CD4-positive, CD25-positive, alpha-beta regulatory T cell (primary cell): ENCODE measurements around the gene PHKG2. TPM values are rescaled to one million over a fixed set of nuclear protein-coding genes. Genes with fewer than 3 reads are reported as not detected.

ENCODE experiments used
- ATAC-seq, 2 donors: fragments of 150-1000 bp; cut with Tn5 transposase; one replicate each; pipeline ENCODE4 v1.10.0; 2021; ENCODE audit warnings: low read depth in 2 of 2, moderate number of reproducible peaks in 2 of 2, moderate library complexity in 1 of 2
- DNase-seq, 3 donors: peaks; one replicate each; pipeline versions ENCODE4 v3.0.0 to v3.0.0-alpha.2; 2012 to 2022; ENCODE audit warnings: mixed read lengths in 1 of 3
- H3K27ac ChIP-seq: one replicate; pipeline ENCODE4 v1.7.0; 2013; ENCODE audit warnings: mild to moderate bottlenecking, low read length; ENCODE audit not compliant: insufficient read depth, poor library complexity, severe bottlenecking
- H3K27me3 ChIP-seq: one replicate; pipeline ENCODE4 v1.7.0; 2013; ENCODE audit warnings: low read length; ENCODE audit not compliant: control insufficient read depth, insufficient read depth
- H3K36me3 ChIP-seq: one replicate; pipeline ENCODE4 v1.7.0; 2013; ENCODE audit warnings: mild to moderate bottlenecking, low read length, moderate library complexity; ENCODE audit not compliant: control insufficient read depth, insufficient read depth
- H3K4me1 ChIP-seq: 2 replicates; pipeline ENCODE4 v1.7.0; 2013; ENCODE audit warnings: mild to moderate bottlenecking, low read length; ENCODE audit not compliant: insufficient read depth, control insufficient read depth, poor library complexity, severe bottlenecking
- H3K4me3 ChIP-seq: one replicate; pipeline ENCODE4 v1.7.0; 2013; ENCODE audit warnings: low read depth, mild to moderate bottlenecking, low read length, moderate library complexity
- H3K9me3 ChIP-seq, 2 experiments: 1 replicate in 1 of 2; 2 replicates in 1 of 2; pipeline ENCODE4 v1.7.0; 2013; ENCODE audit warnings: low read length in 2 of 2, mild to moderate bottlenecking in 1 of 2, moderate library complexity in 1 of 2; ENCODE audit not compliant: control insufficient read depth in 2 of 2
- H3K27ac Mint-ChIP-seq, 3 donors: one replicate each; pipeline ENCODE4 v1.8.0; 2020 to 2022; ENCODE audit warnings: mild to moderate bottlenecking in 3 of 3, mixed read lengths in 3 of 3, moderate library complexity in 2 of 3
- H3K27me3 Mint-ChIP-seq: one replicate; pipeline ENCODE4 v1.8.0; 2022; ENCODE audit warnings: mild to moderate bottlenecking, mixed read lengths
- H3K36me3 Mint-ChIP-seq: one replicate; pipeline ENCODE4 v1.8.0; 2020; ENCODE audit warnings: mixed read lengths
- H3K4me1 Mint-ChIP-seq, 4 donors: one replicate each; pipeline ENCODE4 v1.8.0; 2020 to 2022; ENCODE audit warnings: mixed read lengths in 4 of 4, mild to moderate bottlenecking in 1 of 4
- H3K4me3 Mint-ChIP-seq, 4 donors: one replicate each; pipeline ENCODE4 v1.8.0; 2020 to 2022; ENCODE audit warnings: mild to moderate bottlenecking in 4 of 4, mixed read lengths in 4 of 4, moderate library complexity in 3 of 4
- H3K9me3 Mint-ChIP-seq, 7 donors: one replicate each; pipeline ENCODE4 v1.8.0; 2020 to 2022; ENCODE audit warnings: mixed read lengths in 7 of 7, mild to moderate bottlenecking in 3 of 7, moderate library complexity in 2 of 7
- polyA plus RNA-seq, 4 donors: library from polyadenylated mRNA; unstranded; fragments of 300-500 nt; fragmentation: Illumina TruSeq; gene quantifications; one replicate each; pipeline ENCODE4 v1.2.3, GENCODE V29; 2021
- total RNA-seq: library from RNA; stranded (reverse); gene quantifications from one replicate; pipeline ENCODE4 v1.2.3, GENCODE V29; 2022

The PHKG2 gene
- total and polyA plus RNA-seq, 5 donors from 2014 or later = 39.5 to 48.5 (median 43.9) TPM

GRCh38 chr16:30750876-30751465, 2.7 kb downstream of the PHKG2 start:
- H3K4me1 ChIP-seq = peaks cover 9% of the 10 kb centered on the region
- no peaks in the 10 kb centered on the region for H3K9me3 Mint-ChIP-seq
- H3K27me3 ChIP-seq = no peaks in the 10 kb centered on the region
- H3K27ac Mint-ChIP-seq = peak overlapping the region in 1 of 3 donors; percentile 58
- no peak for DNase-seq
- no peaks in the 10 kb centered on the region for H3K9me3 ChIP-seq
- no peaks in the 10 kb centered on the region for H3K27me3 Mint-ChIP-seq
- no peak for ATAC-seq
- peaks cover 26% of the 10 kb centered on the region for H3K36me3 Mint-ChIP-seq
- H3K4me3 Mint-ChIP-seq = peak overlapping the region; percentile 22 to 94 (median 85)
- H3K27ac ChIP-seq = no peak overlapping the region
- H3K4me1 Mint-ChIP-seq = peaks cover 5 to 32% (median 20%) of the 10 kb centered on the region in 4 donors
- no peak overlapping the region for H3K4me3 ChIP-seq
- H3K36me3 ChIP-seq = peaks cover 31% of the 10 kb centered on the region

DNA sequence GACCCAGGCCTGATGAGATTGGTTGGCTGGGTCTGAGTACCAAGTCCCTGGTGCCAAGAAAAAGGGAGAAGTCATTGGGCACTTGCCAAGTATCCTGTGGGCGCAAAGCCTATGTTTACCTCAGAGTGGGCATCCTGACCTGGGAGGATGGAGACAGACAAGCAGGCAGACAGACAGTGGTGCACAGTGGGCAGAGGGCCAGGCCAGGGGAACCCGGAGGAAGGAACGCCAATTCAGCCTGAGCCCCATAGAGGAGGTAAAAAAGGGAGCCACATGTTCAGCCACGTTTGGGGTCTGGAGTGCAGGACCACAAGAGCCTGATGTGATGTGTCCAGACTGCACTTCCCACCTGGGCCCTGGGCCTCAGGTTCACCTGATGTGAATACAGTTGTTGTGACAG, 5.4 kb downstream of the PHKG2 start:
- Mint-ChIP-seq H3K27me3 (no peaks in the 10 kb centered on the region), H3K36me3 (peaks cover 29% of the 10 kb centered on the region), H3K4me3 (no peak overlapping the region)

DNA sequence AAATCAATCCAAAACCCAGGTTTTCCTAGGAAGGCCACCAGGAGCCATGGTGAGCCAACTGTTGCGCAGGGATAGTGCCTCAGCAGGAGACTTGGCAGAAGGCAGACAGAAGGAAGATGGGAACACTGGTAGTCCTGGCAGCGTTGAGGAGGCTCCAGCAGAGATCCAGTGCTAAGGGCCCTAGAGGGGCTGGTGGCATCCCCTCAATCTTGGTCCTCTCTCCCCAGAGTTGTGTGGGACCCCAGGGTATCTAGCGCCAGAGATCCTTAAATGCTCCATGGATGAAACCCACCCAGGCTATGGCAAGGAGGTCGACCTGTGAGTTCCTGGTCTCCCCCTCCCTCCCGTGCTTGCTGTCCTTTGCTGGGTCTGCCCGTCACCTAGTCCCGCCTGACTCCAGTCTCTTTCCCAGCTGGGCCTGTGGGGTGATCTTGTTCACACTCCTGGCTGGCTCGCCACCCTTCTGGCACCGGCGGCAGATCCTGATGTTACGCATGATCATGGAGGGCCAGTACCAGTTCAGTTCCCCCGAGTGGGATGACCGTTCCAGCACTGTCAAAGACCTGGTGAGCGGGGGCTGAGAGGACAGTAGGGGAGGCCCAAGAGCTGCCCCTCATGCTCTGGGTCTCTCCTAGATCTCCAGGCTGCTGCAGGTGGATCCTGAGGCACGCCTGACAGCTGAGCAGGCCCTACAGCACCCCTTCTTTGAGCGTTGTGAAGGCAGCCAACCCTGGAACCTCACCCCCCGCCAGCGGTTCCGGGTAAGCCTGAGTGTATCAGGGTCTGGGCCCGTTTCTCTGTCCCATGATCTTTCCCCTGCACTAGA, 7.9 kb downstream of the PHKG2 start:
- Histone ChIP-seq H3K9me3 (no peaks in the 10 kb centered on the region), H3K36me3 (peaks cover 28% of the 10 kb centered on the region), H3K27me3 (no peaks in the 10 kb centered on the region), H3K4me1 (peaks cover 5% of the 10 kb centered on the region), H3K27ac (no peak overlapping the region), H3K4me3 (no peak overlapping the region)
- Mint-ChIP-seq H3K36me3 (peaks cover 20% of the 10 kb centered on the region), H3K4me1 (peaks cover 0 to 10% (median 9%) of the 10 kb centered on the region in 4 donors), H3K27ac (no peak overlapping the region), H3K27me3 (no peaks in the 10 kb centered on the region), H3K4me3 (peak overlapping the region in 1 of 4 donors; percentile 73), H3K9me3 (no peaks in the 10 kb centered on the region)
- DNase-seq (no peak), ATAC-seq (no peak)

More for the DNA sequence above, 5.4 kb downstream of the PHKG2 start:
- no peaks in the 10 kb centered on the region for H3K9me3 ChIP-seq
- peaks cover 2% of the 10 kb centered on the region for H3K4me1 ChIP-seq
- no peaks in the 10 kb centered on the region for H3K27me3 ChIP-seq
- Mint-ChIP-seq H3K27ac (no peak overlapping the region), H3K4me1 (peaks cover 0 to 18% (median 11%) of the 10 kb centered on the region in 4 donors), H3K9me3 (no peaks in the 10 kb centered on the region)
- no peak for DNase-seq
- H3K27ac ChIP-seq = no peak overlapping the region
- peaks cover 35% of the 10 kb centered on the region for H3K36me3 ChIP-seq
- no peak overlapping the region for H3K4me3 ChIP-seq
- no peak for ATAC-seq

- H3K27me3 Mint-ChIP-seq = no peaks in the 10 kb centered on the region
- peaks cover 24% of the 10 kb centered on the region for H3K36me3 ChIP-seq
Observed at GRCh38 chr16:30756781-30757100, 8.5 kb downstream of the PHKG2 start.

DNA sequence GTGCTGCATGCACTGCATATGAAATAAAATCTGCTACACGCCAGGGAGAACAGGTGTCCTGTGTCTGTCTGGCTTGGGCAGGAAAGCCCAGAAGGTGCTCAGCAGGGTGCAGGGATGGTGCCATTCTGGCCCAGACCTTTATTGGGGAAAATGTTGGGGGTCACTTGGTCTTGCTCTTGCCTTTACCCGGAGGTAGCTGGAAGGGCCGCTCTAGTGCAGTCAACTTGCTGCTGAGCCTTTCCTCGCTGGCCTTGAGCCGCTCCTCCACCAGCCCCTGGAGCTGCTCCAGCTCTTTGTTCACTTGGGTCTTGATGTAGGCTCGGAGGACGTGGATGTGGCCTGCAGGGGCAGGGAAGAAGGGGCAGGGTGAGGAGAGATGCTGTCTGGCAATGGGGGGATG, 9.1 kb downstream of the PHKG2 start:
- H3K36me3 Mint-ChIP-seq = peaks cover 15% of the 10 kb centered on the region
- H3K27me3 Mint-ChIP-seq = no peaks in the 10 kb centered on the region
- DNase-seq (no peak), ATAC-seq (no peak)
- H3K36me3 ChIP-seq = peaks cover 24% of the 10 kb centered on the region
- H3K9me3 ChIP-seq = no peaks in the 10 kb centered on the region
- H3K27me3 ChIP-seq = no peaks in the 10 kb centered on the region
- no peak overlapping the region for H3K27ac ChIP-seq
- no peaks in the 10 kb centered on the region for H3K9me3 Mint-ChIP-seq
- no peak overlapping the region for H3K4me3 ChIP-seq
- H3K27ac Mint-ChIP-seq = no peak overlapping the region
- peaks cover 9% of the 10 kb centered on the region for H3K4me1 ChIP-seq
- H3K4me3 Mint-ChIP-seq = peak overlapping the region in 1 of 4 donors; percentile 58
- H3K4me1 Mint-ChIP-seq = peaks cover 0 to 14% (median 10%) of the 10 kb centered on the region in 4 donors

More at GRCh38 chr16:30756781-30757100, 8.5 kb downstream of the PHKG2 start:
- Histone ChIP-seq H3K27me3 (no peaks in the 10 kb centered on the region), H3K27ac (no peak overlapping the region), H3K4me3 (no peak overlapping the region), H3K9me3 (no peaks in the 10 kb centered on the region), H3K4me1 (peaks cover 8% of the 10 kb centered on the region)
- H3K27ac Mint-ChIP-seq = no peak overlapping the region
- H3K4me1 Mint-ChIP-seq = peaks cover 0 to 9% (median 7%) of the 10 kb centered on the region in 4 donors
- no peak overlapping the region for H3K4me3 Mint-ChIP-seq
- DNase-seq (no peak), ATAC-seq (no peak)
- H3K9me3 Mint-ChIP-seq = no peaks in the 10 kb centered on the region
- H3K36me3 Mint-ChIP-seq = peaks cover 15% of the 10 kb centered on the region

DNA sequence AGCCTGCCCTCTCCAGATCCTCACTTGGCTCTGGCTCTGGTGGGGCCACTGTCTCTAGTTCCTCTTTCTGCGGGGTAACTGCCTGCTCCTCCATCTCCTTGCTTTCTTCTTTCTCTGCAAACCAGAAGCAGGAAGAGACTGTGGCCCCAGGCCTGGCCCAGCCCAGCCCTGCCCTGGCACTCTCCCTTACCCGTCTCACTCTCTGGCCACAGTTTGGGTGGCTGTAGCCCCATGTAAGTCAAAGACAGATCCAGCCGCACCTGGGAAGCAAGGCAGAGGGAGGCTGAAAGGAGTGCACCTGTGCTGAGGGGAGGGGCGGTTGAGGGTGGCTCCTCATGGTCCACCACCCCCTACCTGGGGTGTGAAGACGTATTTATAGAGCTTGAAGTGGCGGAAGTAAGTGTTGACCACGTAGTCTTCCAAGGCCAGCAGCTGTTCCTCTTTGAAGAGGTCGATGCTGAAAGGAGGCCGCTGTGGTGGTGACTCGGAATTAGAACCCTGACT, 10.8 kb downstream of the PHKG2 start:
- DNase-seq = no peak
- Mint-ChIP-seq H3K36me3 (peaks cover 15% of the 10 kb centered on the region), H3K27ac (no peak overlapping the region), H3K4me1 (peaks cover 0 to 31% (median 24%) of the 10 kb centered on the region in 4 donors), H3K27me3 (no peaks in the 10 kb centered on the region), H3K9me3 (no peaks in the 10 kb centered on the region), H3K4me3 (peak overlapping the region in 3 of 4 donors; percentile 13 to 94 (median 38))
- H3K27ac ChIP-seq = no peak overlapping the region
- no peak for ATAC-seq
- H3K4me3 ChIP-seq = no peak overlapping the region
- H3K27me3 ChIP-seq = no peaks in the 10 kb centered on the region
- H3K9me3 ChIP-seq = no peaks in the 10 kb centered on the region
- peaks cover 16% of the 10 kb centered on the region for H3K36me3 ChIP-seq
- peaks cover 25% of the 10 kb centered on the region for H3K4me1 ChIP-seq

DNA sequence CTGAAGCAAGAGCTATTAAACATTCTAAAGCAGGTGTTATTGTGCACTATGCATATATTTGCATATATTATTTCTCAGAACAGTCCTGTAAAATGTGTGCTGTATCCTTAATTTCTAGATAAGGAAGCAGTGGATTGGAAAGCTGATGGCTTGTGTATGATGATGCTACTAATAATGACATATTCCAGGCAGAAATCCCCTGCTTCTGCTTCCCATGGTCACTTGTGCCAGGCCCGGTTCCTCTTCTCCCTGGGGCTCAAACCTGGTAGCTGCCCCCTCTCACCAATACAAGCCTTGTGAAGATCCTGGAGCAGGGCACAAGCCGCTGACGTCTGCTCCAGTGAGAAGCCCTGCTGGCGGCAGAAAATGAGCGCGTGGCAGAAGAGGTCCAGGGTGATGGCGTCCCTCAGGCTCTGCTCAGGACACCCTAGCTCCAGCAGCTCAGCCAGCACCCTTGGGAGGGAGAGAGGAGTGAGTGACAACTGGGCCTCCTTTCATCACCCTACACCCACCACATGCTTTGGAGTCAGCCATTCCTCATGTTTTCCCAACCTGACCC, 11.9 kb downstream of the PHKG2 start:
- Mint-ChIP-seq H3K27me3 (no peaks in the 10 kb centered on the region), H3K4me3 (peak overlapping the region in 3 of 4 donors; percentile 43 to 99 (median 94)), H3K27ac (peak overlapping the region in 1 of 3 donors; percentile 82), H3K36me3 (peaks cover 9% of the 10 kb centered on the region), H3K4me1 (peaks cover 0 to 34% (median 24%) of the 10 kb centered on the region in 4 donors), H3K9me3 (no peaks in the 10 kb centered on the region)
- ATAC-seq (no peak), DNase-seq (no peak)
- H3K4me3 ChIP-seq = no peak overlapping the region
- no peak overlapping the region for H3K27ac ChIP-seq
- H3K36me3 ChIP-seq = peaks cover 20% of the 10 kb centered on the region
- no peaks in the 10 kb centered on the region for H3K9me3 ChIP-seq
- peaks cover 25% of the 10 kb centered on the region for H3K4me1 ChIP-seq
- no peaks in the 10 kb centered on the region for H3K27me3 ChIP-seq
